GM19395 (cell line): ENCODE data around the gene IL16.

Experiments used
- ATAC-seq: cut with Tn5 transposase; IDR thresholded peaks from one replicate; pipeline ENCODE4 v1.9.1; 2021; ENCODE audit warnings: mild to moderate bottlenecking, moderate library complexity; ENCODE audit not compliant: unreplicated experiment

IL16 gene

GRCh38 chr15:81361891-81362290, 165.2 kb downstream of the IL16 start:
- ATAC-seq: no peak

DNA sequence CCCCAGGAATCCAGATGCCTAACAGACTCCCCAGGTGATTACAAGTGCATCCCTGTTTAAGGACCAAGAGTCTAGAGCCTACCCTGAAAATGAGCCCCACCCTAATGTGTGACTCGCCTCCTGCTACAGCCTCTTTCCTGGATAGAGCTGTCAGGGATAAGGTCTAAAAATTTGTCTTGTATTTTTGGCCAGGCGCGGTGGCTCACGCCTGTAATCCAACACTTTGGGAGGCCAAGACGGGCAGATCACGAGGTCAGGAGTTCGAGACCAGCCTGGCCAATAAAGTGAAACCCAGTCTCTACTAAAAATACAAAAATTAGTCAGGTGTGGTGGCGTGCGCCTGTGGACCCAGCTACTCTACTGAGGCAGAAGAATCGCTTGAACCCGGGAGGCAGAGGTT, 166.1 kb downstream of the IL16 start:
- ATAC-seq: no peak

DNA sequence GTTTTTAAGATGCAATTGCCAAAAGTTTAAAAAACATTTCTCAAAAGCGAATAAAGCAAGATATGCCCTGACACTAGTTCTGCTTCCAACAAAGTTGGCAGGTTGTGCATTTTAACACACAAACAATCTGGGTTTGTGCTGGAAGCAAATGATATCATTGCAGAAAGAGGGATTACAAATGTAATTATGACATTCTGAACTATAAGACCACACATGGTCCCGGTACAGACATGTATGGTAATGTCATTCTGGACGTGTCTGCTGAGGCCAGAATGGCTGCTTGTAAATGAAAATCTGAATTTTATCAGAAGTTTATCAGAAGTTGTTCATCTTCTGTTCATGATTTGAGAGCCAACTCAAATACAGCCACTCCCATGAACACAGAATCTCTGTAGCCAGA, 166.6 kb downstream of the IL16 start:
- no peak for ATAC-seq
